ENCODE data around the gene ITPRID2. TPM values are rescaled to one million over a fixed set of nuclear protein-coding genes. Genes with fewer than 3 reads are reported as not detected.

ITPRID2 gene
- total and polyA plus RNA-seq, 2 of the 4 experiments (the other 2 are of a cell fraction), result 74.1 to 187 TPM

GRCh38 chr2:181944164-181944913 is 52.8 kb downstream of the ITPRID2 start:
- H2BK120ac ChIP-seq (ENCODE audit: low read depth, low read length), result no peak overlapping the region
- TF ChIP-seq CEBPB (IDR thresholded peaks at IDR 0.05; ENCODE audit: low read depth, low read length) (no peak), MXI1 (IDR thresholded peaks at IDR 0.05; ENCODE audit: borderline replicate concordance, low read depth, low read length) (no peak), RCOR1 (IDR thresholded peaks at IDR 0.05; ENCODE audit: insufficient replicate concordance, low read length) (no peak), POLR2A (IDR thresholded peaks at IDR 0.05; ENCODE audit: low read depth, low read length) (no peak), RFX5 (IDR thresholded peaks at IDR 0.05; ENCODE audit: low read depth, low read length) (no peak), BHLHE40 (IDR thresholded peaks at IDR 0.05; ENCODE audit: low read depth, low read length) (no peak), MAFK (IDR thresholded peaks at IDR 0.05; ENCODE audit: low read depth, low read length) (no peak), CHD1 (IDR thresholded peaks at IDR 0.05; ENCODE audit: low read depth, low read length) (no peak), NFE2L2 (IDR thresholded peaks at IDR 0.05; ENCODE audit: low read depth, low read length) (no peak), ELK1 (IDR thresholded peaks at IDR 0.05; ENCODE audit: borderline replicate concordance, low read depth, low read length) (no peak), SMC3 (IDR thresholded peaks at IDR 0.05; ENCODE audit: low read depth, low read length) (no peak), FOS (IDR thresholded peaks at IDR 0.05; ENCODE audit: low read depth, low read length) (no peak), RAD21 (IDR thresholded peaks at IDR 0.05; ENCODE audit: low read length) (no peak), MAZ (IDR thresholded peaks at IDR 0.05; ENCODE audit: borderline replicate concordance, low read depth, low read length) (no peak), CTCF (conservative IDR thresholded peaks at IDR 0.05; ENCODE audit: low read depth, low read length) (no peak)

More at GRCh38 chr2:181944164-181944913, 52.8 kb downstream of the ITPRID2 start:
- no TSS peak for BruUV-seq (replicated peaks)
- Histone ChIP-seq H2AK9ac (replicated peaks; ENCODE audit: low read depth, low read length, poor library complexity) (no peak overlapping the region), H3K4me2 (ENCODE audit: low read depth, low read length) (no peak overlapping the region), H2BK5ac (ENCODE audit: low read depth, low read length, poor library complexity, severe bottlenecking) (no peak overlapping the region), H2AK5ac (ENCODE audit: low read depth, low read length) (no peak overlapping the region), H2AFZ (replicated peaks; ENCODE audit: low read length, poor library complexity) (no peak overlapping the region), H3K18ac (ENCODE audit: low read depth, low read length) (no peak overlapping the region), H3K56ac (ENCODE audit: extremely low read depth, insufficient read depth, low read length) (no peak overlapping the region), H3K4me3 (ENCODE audit: insufficient read depth, low read depth, low read length) (no peak overlapping the region), H3K23ac (ENCODE audit: low read depth, low read length) (no peak overlapping the region), H3K27me3 (ENCODE audit: control insufficient read depth, insufficient read depth, low read length) (no peaks in the 10 kb centered on the region), H4K91ac (ENCODE audit: insufficient read depth, low read depth, low read length) (no peak overlapping the region), H3K9ac (ENCODE audit: low read depth, low read length) (no peak overlapping the region), H3K9me1 (ENCODE audit: insufficient read depth, low read length) (peaks cover 3% of the 10 kb centered on the region; the same call in 1 of the 2 replicates), H2BK20ac (ENCODE audit: low read depth, low read length) (no peak overlapping the region), H3K36me3 (ENCODE audit: control insufficient read depth, insufficient read depth, low read length) (no peaks in the 10 kb centered on the region), H4K20me1 (ENCODE audit: insufficient read depth, low read length) (no peaks in the 10 kb centered on the region), H3K27ac (ENCODE audit: insufficient read depth, low read length) (no peak overlapping the region), H3K4ac (ENCODE audit: low read depth, low read length) (no peak overlapping the region), H2BK15ac (ENCODE audit: low read depth, low read length) (no peak overlapping the region), H3K79me1 (ENCODE audit: low read depth in 1 of 2, low read length in 2 of 2) (no peaks in the 10 kb centered on the region), H4K5ac (ENCODE audit: low read depth, low read length) (no peak overlapping the region), H4K8ac (ENCODE audit: low read depth in 2 of 2, low read length in 2 of 2) (no peak overlapping the region), H3K4me1 (ENCODE audit: control insufficient read depth, insufficient read depth, low read length) (peaks cover 1% of the 10 kb centered on the region; the same call in 1 of the 2 replicates), H3K9me3 (ENCODE audit: control insufficient read depth, insufficient read depth, low read length) (no peaks in the 10 kb centered on the region), H3K14ac (replicated peaks; ENCODE audit: low read depth, low read length) (no peak overlapping the region)
- ATAC-seq (ENCODE audit: low read depth) (no peak), DNase-seq (no peak)
- ChIA-PET CTCF (interaction anchor here (1.0 kb wide), 1 partner anchor 11 kb away, joined by 4 read pairs; no protein-coding TSS in a partner anchor), POLR2A (ENCODE audit: unreplicated experiment) (no interaction called here)
- no CpG with 5 or more reads among the region's 5 CpGs for WGBS, 2 experiments (ENCODE audit: extremely low coverage in 2 of 2, insufficient read length in 1 of 2)
- intact Hi-C loops (cut with micrococcal nuclease) (loop anchor here (5.0 kb wide), 1 partner anchor 133 kb away; no protein-coding TSS in a partner anchor), in situ Hi-C loops (cut with MboI; ENCODE audit: low sequenced_read_pairs) (no loop called here), dilution Hi-C loops (cut with HindIII; ENCODE audit: low sequenced_read_pairs, unreplicated experiment) (no loop called here)

Measured in IMR-90 (cell line).